ENCODE measurements around the gene RABGAP1L. TPM values are rescaled to one million over a fixed set of nuclear protein-coding genes. Genes with fewer than 3 reads are reported as not detected.
"Not testable (repeated sequence)": the region's sequence is repeated elsewhere in the genome, so short reads cannot be mapped to it uniquely, and the experiment has no call there.

RABGAP1L gene
- total and polyA plus RNA-seq, 10 of the 15 experiments (the other 5 are each of a cell fraction or from before 2014, with no cell fraction given): 5.8 to 194 (median 113) TPM

DNA sequence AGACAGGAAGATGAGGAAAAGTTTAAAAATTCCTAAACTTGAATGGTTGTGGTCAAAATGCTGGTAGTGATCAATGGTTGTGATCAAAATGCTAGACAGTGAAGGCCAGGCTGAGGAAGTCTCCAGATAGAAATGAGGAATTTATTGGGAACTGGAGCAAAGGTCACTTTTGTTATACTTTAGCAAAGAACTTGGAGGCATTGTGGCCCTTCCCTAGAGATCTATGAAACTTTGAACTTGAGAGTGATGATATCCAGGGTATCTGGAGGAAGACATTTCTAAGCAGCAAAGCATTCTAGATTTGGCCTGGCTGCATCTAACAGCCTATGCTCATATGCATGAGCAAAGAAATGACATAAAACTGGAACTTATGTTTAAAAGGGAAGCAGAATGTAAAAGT lies 35.5 kb upstream of the RABGAP1L start:
- ChIA-PET CTCF (interaction anchor here (1.3 kb wide), 1 partner anchor 11 kb away, joined by 4 read pairs; no protein-coding TSS in a partner anchor), RAD21 (ENCODE audit: unreplicated experiment) (no interaction called here), POLR2A (no interaction called here), SMC1A (ENCODE audit: uncharacterized antibody, unreplicated experiment) (no interaction called here)
- Histone ChIP-seq H4K20me1 (ENCODE audit: control insufficient read depth, insufficient read depth) (no peaks in the 10 kb centered on the region), H3K9ac (ENCODE audit: control insufficient read depth, insufficient read depth, low read length) (no peak overlapping the region), H3K27ac (ENCODE audit: control insufficient read depth, insufficient read depth) (no peak overlapping the region), H2AFZ (ENCODE audit: control insufficient read depth, low read depth, low read length) (no peak overlapping the region), H3K4me1 (ENCODE audit: control insufficient read depth, insufficient read depth, low read length) (no peaks in the 10 kb centered on the region), H3K79me2 (ENCODE audit: control insufficient read depth, insufficient read depth, low read length) (no peaks in the 10 kb centered on the region), H3K4me3 (no peak overlapping the region), H3K36me3 (ENCODE audit: control insufficient read depth in 2 of 2, insufficient read depth in 2 of 2, low read length in 1 of 2) (no peaks in the 10 kb centered on the region), H3K9me3 (replicated peaks; ENCODE audit: control insufficient read depth, insufficient read depth, low read length) (no peaks in the 10 kb centered on the region; the same call in 1 of the 3 replicates), H3K27me3 (replicated peaks in 1 of 2; ENCODE audit: control insufficient read depth in 2 of 2, insufficient read depth in 2 of 2, low read length in 1 of 2) (no peaks in the 10 kb centered on the region), H3K4me2 (ENCODE audit: control insufficient read depth, insufficient read depth) (no peak overlapping the region)
- no TSS peak for BruUV-seq (replicated peaks)
- DNase-seq (ENCODE audit: low read depth, low spot score): no peak
- ATAC-seq: no peak
- no peak for FAIRE-seq
- in situ Hi-C loops (cut with MboI) (no loop called here), intact Hi-C loops (cut with micrococcal nuclease; ENCODE audit: unreplicated experiment) (no loop called here)
- TF ChIP-seq RCOR1 (conservative IDR thresholded peaks at IDR 0.05; ENCODE audit: low read depth, low read length) (no peak), MXI1 (IDR thresholded peaks at IDR 0.05; ENCODE audit: low read depth, low read length) (no peak), CREM (IDR thresholded peaks at IDR 0.05; ENCODE audit: low read depth) (no peak), RUNX3 (IDR thresholded peaks at IDR 0.05; ENCODE audit: low read length) (no peak), SMC3 (IDR thresholded peaks at IDR 0.05; ENCODE audit: borderline replicate concordance, low read length) (no peak), ZNF207 (IDR thresholded peaks at IDR 0.05; ENCODE audit: borderline replicate concordance) (no peak), MYB (IDR thresholded peaks at IDR 0.05; ENCODE audit: borderline replicate concordance, low read depth, low read length) (no peak), NR2F1 (conservative IDR thresholded peaks at IDR 0.05) (no peak), POLR2A (IDR thresholded peaks at IDR 0.05; ENCODE audit: low read depth, low read length) (no peak), JUND (IDR thresholded peaks at IDR 0.05; ENCODE audit: low read depth, low read length) (no peak)
- TF ChIP-seq, protein P1, sequence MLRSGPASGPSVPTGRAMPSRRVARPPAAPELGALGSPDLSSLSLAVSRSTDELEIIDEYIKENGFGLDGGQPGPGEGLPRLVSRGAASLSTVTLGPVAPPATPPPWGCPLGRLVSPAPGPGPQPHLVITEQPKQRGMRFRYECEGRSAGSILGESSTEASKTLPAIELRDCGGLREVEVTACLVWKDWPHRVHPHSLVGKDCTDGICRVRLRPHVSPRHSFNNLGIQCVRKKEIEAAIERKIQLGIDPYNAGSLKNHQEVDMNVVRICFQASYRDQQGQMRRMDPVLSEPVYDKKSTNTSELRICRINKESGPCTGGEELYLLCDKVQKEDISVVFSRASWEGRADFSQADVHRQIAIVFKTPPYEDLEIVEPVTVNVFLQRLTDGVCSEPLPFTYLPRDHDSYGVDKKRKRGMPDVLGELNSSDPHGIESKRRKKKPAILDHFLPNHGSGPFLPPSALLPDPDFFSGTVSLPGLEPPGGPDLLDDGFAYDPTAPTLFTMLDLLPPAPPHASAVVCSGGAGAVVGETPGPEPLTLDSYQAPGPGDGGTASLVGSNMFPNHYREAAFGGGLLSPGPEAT (IDR thresholded peaks at IDR 0.05; ENCODE audit: low read depth): no peak
- TF ChIP-seq, protein P2, sequence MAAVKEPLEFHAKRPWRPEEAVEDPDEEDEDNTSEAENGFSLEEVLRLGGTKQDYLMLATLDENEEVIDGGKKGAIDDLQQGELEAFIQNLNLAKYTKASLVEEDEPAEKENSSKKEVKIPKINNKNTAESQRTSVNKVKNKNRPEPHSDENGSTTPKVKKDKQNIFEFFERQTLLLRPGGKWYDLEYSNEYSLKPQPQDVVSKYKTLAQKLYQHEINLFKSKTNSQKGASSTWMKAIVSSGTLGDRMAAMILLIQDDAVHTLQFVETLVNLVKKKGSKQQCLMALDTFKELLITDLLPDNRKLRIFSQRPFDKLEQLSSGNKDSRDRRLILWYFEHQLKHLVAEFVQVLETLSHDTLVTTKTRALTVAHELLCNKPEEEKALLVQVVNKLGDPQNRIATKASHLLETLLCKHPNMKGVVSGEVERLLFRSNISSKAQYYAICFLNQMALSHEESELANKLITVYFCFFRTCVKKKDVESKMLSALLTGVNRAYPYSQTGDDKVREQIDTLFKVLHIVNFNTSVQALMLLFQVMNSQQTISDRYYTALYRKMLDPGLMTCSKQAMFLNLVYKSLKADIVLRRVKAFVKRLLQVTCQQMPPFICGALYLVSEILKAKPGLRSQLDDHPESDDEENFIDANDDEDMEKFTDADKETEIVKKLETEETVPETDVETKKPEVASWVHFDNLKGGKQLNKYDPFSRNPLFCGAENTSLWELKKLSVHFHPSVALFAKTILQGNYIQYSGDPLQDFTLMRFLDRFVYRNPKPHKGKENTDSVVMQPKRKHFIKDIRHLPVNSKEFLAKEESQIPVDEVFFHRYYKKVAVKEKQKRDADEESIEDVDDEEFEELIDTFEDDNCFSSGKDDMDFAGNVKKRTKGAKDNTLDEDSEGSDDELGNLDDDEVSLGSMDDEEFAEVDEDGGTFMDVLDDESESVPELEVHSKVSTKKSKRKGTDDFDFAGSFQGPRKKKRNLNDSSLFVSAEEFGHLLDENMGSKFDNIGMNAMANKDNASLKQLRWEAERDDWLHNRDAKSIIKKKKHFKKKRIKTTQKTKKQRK (IDR thresholded peaks at IDR 0.05; ENCODE audit: low read depth, low read length): no peak

DNA sequence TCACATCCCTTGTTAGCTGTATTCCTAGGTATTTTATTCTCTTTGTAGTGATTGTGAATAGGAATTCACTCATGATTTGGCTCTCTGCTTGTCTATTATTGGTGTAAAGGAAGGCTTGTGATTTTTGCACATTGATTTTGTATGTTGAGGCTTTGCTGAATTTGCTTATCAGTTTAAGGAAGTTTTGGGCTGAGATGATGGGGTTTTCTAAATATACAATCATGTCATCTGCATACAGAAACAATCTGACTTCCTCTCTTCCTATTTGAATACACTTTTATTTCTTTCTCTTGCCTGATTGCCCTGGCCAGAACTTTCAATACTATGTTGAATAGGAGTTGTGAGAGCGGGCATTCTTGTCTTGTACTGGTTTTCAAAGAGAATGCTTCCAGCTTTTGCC lies 32.1 kb upstream of the RABGAP1L start:
- BruUV-seq (replicated peaks); H2AFZ ChIP-seq (ENCODE audit: control insufficient read depth, low read depth, low read length); H3K4me3 ChIP-seq; H3K4me1 ChIP-seq (ENCODE audit: control insufficient read depth, insufficient read depth, low read length); intact Hi-C loops (cut with micrococcal nuclease; ENCODE audit: unreplicated experiment); DNase-seq (ENCODE audit: low read depth, low spot score); SMC1A ChIA-PET (ENCODE audit: uncharacterized antibody, unreplicated experiment); in situ Hi-C loops (cut with MboI); H3K36me3 ChIP-seq (ENCODE audit: control insufficient read depth in 2 of 2, insufficient read depth in 2 of 2, low read length in 1 of 2); H3K27ac ChIP-seq (ENCODE audit: control insufficient read depth, insufficient read depth); ATAC-seq; RAD21 ChIA-PET (ENCODE audit: unreplicated experiment); H3K4me2 ChIP-seq (ENCODE audit: control insufficient read depth, insufficient read depth); H3K79me2 ChIP-seq (ENCODE audit: control insufficient read depth, insufficient read depth, low read length); H4K20me1 ChIP-seq (ENCODE audit: control insufficient read depth, insufficient read depth); CTCF ChIA-PET; POLR2A ChIA-PET; FAIRE-seq; H3K9ac ChIP-seq (ENCODE audit: control insufficient read depth, insufficient read depth, low read length); H3K27me3 ChIP-seq (replicated peaks in 1 of 2; ENCODE audit: control insufficient read depth in 2 of 2, insufficient read depth in 2 of 2, low read length in 1 of 2); H3K9me3 ChIP-seq (replicated peaks; ENCODE audit: control insufficient read depth, insufficient read depth, low read length): not testable (repeated sequence)
- WGBS (ENCODE audit: insufficient coverage, insufficient replicate concordance, low lambda C conversion rate, missing lambda C conversion rate): 0% methylated on average over 1 of the region's 1 CpG

All from GM12878 (cell line).